ENCODE measurements around the gene GRIK4.

The GRIK4 gene

GRCh38 chr11:120931057-120931779 is 419.7 kb downstream of the GRIK4 start:
- DNase-seq = peak; percentile 19

GRCh38 chr11:120932305-120932915 is 420.9 kb downstream of the GRIK4 start:
- no peak for DNase-seq

GRCh38 chr11:120936356-120936755 is 424.8 kb downstream of the GRIK4 start:
- DNase-seq = no peak

- DNase-seq = no peak
These were observed 426.0 kb downstream of the GRIK4 start for GRCh38 chr11:120937501-120937900.

- DNase-seq = no peak
These were observed 426.7 kb downstream of the GRIK4 start for GRCh38 chr11:120938260-120938659.

GRCh38 chr11:120940160-120940848 is 428.8 kb downstream of the GRIK4 start:
- no peak for DNase-seq

- no peak for DNase-seq
These were observed 429.5 kb downstream of the GRIK4 start for GRCh38 chr11:120941000-120941399.

- no peak for DNase-seq
These were observed 431.2 kb downstream of the GRIK4 start for GRCh38 chr11:120942701-120943100.

- DNase-seq = peak; percentile 15
These were observed 433.5 kb downstream of the GRIK4 start for GRCh38 chr11:120945042-120945441.

GRCh38 chr11:120950880-120951279 is 439.3 kb downstream of the GRIK4 start:
- no peak for DNase-seq

GRCh38 chr11:120952461-120953434 is 441.2 kb downstream of the GRIK4 start:
- peak; percentile 88 for DNase-seq

- no peak for DNase-seq
These were observed 442.8 kb downstream of the GRIK4 start for GRCh38 chr11:120954381-120954780.

GRCh38 chr11:120956710-120957495 is 445.4 kb downstream of the GRIK4 start:
- peak; percentile 30 for DNase-seq

GRCh38 chr11:120958185-120958584 is 446.6 kb downstream of the GRIK4 start:
- no peak for DNase-seq

- DNase-seq = peak; percentile 8
These were observed 447.6 kb downstream of the GRIK4 start for GRCh38 chr11:120959189-120959588.

- DNase-seq = no peak
These were observed 453.3 kb downstream of the GRIK4 start for GRCh38 chr11:120964857-120965256.

- DNase-seq = no peak
These were observed 455.3 kb downstream of the GRIK4 start for GRCh38 chr11:120966840-120967239.

- DNase-seq = no peak
These were observed 458.4 kb downstream of the GRIK4 start for GRCh38 chr11:120969993-120970392.

GRCh38 chr11:120971825-120972224 is 460.3 kb downstream of the GRIK4 start:
- DNase-seq = no peak

GRCh38 chr11:120972621-120973020 is 461.1 kb downstream of the GRIK4 start:
- no peak for DNase-seq

- no peak for DNase-seq
These were observed 462.0 kb downstream of the GRIK4 start for GRCh38 chr11:120973501-120973900.

- no peak for DNase-seq
These were observed 462.9 kb downstream of the GRIK4 start for GRCh38 chr11:120974466-120974865.

All from hematopoietic multipotent progenitor cell treated with erythropoietin and hydrocortisone succinate and interleukin-3 and kit ligand, for 4 days (in vitro differentiated cells).